Measurements from ENCODE around the gene SDHC.

DNA sequence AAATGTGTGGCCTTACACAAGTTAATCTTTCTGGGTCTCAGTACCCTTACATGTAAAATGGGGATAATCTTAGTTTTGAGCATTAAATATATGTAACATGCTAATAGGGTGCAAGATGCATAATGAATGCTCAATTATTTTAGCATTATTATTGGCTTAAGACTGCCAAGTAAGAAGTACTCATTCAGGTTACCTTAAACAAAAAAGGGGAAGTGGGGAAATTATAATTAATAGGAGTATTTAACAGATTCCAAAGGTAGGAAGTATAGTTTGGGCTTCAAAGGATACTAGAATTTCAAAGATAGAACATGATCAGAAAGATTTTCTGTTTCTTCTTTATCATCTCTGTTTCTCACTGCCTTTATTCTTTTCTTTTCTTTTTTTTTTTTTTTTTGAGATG lies 59.3 kb downstream of the SDHC start:
- TF ChIP-seq, protein P1, sequence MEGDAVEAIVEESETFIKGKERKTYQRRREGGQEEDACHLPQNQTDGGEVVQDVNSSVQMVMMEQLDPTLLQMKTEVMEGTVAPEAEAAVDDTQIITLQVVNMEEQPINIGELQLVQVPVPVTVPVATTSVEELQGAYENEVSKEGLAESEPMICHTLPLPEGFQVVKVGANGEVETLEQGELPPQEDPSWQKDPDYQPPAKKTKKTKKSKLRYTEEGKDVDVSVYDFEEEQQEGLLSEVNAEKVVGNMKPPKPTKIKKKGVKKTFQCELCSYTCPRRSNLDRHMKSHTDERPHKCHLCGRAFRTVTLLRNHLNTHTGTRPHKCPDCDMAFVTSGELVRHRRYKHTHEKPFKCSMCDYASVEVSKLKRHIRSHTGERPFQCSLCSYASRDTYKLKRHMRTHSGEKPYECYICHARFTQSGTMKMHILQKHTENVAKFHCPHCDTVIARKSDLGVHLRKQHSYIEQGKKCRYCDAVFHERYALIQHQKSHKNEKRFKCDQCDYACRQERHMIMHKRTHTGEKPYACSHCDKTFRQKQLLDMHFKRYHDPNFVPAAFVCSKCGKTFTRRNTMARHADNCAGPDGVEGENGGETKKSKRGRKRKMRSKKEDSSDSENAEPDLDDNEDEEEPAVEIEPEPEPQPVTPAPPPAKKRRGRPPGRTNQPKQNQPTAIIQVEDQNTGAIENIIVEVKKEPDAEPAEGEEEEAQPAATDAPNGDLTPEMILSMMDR (IDR thresholded peaks at IDR 0.05): no peak
- no peak for TF ChIP-seq EZH2 (IDR thresholded peaks at IDR 0.05; ENCODE audit: borderline replicate concordance, insufficient read depth, low read depth, low read length, poor library complexity, severe bottlenecking)

Measured in B cell (primary cell).